ENCODE results near the gene DDX54. TPM values are rescaled to one million over a fixed set of nuclear protein-coding genes. Genes with fewer than 3 reads are reported as not detected.

DDX54 gene
- total RNA-seq, 1 experiment from 2014 or later: 83.0 TPM

DNA sequence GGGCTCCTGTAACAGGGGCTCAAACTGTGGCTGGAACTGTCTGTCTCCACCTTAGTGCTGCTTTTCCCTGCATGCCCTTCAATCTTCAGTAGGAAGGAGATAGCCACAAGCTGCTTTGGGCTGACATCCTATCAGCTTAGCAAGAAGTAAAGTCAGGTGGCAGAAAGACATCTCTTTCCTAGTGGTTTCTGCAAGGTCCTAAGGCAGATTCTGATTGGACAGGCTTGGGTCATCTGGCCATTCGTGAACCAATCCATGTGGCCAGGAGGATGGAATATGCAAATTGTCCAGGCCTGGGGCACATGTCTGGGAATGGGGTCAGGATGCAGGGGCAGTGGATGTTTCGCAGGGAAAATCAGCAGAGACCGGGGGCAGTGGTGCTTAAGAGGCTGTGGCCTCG is 5.5 kb upstream of the DDX54 start:
- Histone ChIP-seq H3K4me1 (ENCODE audit: insufficient read depth, low read length) (no peaks in the 10 kb centered on the region), H2BK15ac (ENCODE audit: low read depth, low read length) (no peak overlapping the region), H2BK120ac (ENCODE audit: low read depth, low read length, poor library complexity, severe bottlenecking) (no peak overlapping the region), H3K23ac (ENCODE audit: insufficient read length, low read depth, low read length) (no peak overlapping the region), H3K9me3 (ENCODE audit: control insufficient read depth, low read depth, low read length) (no peaks in the 10 kb centered on the region), H3K27ac (ENCODE audit: insufficient read length, low read depth, low read length) (no peak overlapping the region), H3K56ac (ENCODE audit: insufficient read length, low read depth, low read length) (no peak overlapping the region), H2AK5ac (ENCODE audit: insufficient read length, low read length) (no peak overlapping the region), H2AFZ (ENCODE audit: low read length) (no peak overlapping the region), H2BK12ac (ENCODE audit: insufficient read length, low read depth, low read length) (no peak overlapping the region), H3T11ph (ENCODE audit: low read length) (no peak overlapping the region), H3K18ac (ENCODE audit: insufficient read length, low read depth, low read length) (no peak overlapping the region), H4K91ac (ENCODE audit: insufficient read length, low read depth, low read length) (no peak overlapping the region), H3K9ac (ENCODE audit: extremely low read depth, insufficient read length, low read length) (no peak overlapping the region), H4K5ac (ENCODE audit: insufficient read length, low read depth, low read length) (no peak overlapping the region), H3K79me1 (ENCODE audit: insufficient read depth, low read depth, low read length, poor library complexity, severe bottlenecking) (peaks cover 9% of the 10 kb centered on the region), H3K27me3 (ENCODE audit: insufficient read depth, low read length) (no peaks in the 10 kb centered on the region), H3K14ac (ENCODE audit: insufficient read depth, low read length) (no peak overlapping the region), H3K23me2 (ENCODE audit: insufficient read length, low read depth, low read length, poor library complexity, severe bottlenecking) (peaks cover 5% of the 10 kb centered on the region), H4K20me1 (ENCODE audit: control insufficient read depth, insufficient read depth, insufficient read length) (no peaks in the 10 kb centered on the region), H3K4ac (ENCODE audit: low read depth, low read length) (no peak overlapping the region), H4K8ac (replicated peaks; ENCODE audit: insufficient read length, low read depth, low read length) (no peak overlapping the region), H3K79me2 (ENCODE audit: insufficient read depth, low read length) (peaks cover 5% of the 10 kb centered on the region; the same call in 1 of the 2 replicates), H3K4me2 (ENCODE audit: insufficient read depth, insufficient read length, low read length) (no peak overlapping the region), H2BK5ac (ENCODE audit: insufficient read length, low read length) (no peak overlapping the region), H2BK20ac (ENCODE audit: low read depth, low read length, poor library complexity, severe bottlenecking) (no peak overlapping the region)
- TF ChIP-seq CTCF (conservative IDR thresholded peaks at IDR 0.05): no peak
- H3K9me3 Mint-ChIP-seq: no peaks in the 10 kb centered on the region
- H3K4me1 Mint-ChIP-seq: peaks cover 15 to 27% of the 10 kb centered on the region in 2 experiments
- no peak overlapping the region for H3K4me3 Mint-ChIP-seq
- H3K36me3 Mint-ChIP-seq (ENCODE audit: insufficient read depth in 1 of 3, low read depth in 3 of 3): peaks cover 29 to 54% (median 46%) of the 10 kb centered on the region in 3 experiments
- no peaks in the 10 kb centered on the region for H3K27me3 Mint-ChIP-seq (ENCODE audit: low read depth)
- H3K27ac Mint-ChIP-seq: no peak overlapping the region
- DNase-seq: peak; percentile 74
- WGBS (ENCODE audit: extremely low coverage, insufficient read length, low lambda C conversion rate): no CpG with 5 or more reads among the region's 4 CpGs
